ENCODE measurements around the gene HAUS6. TPM values are rescaled to one million over a fixed set of nuclear protein-coding genes. Genes with fewer than 3 reads are reported as not detected.
"Not testable (repeated sequence)": the region's sequence is repeated elsewhere in the genome, so short reads cannot be mapped to it uniquely, and the experiment has no call there.

Gene HAUS6
- total and polyA plus RNA-seq, 7 donors: 2.4 to 10.9 (median 4.5) TPM

DNA sequence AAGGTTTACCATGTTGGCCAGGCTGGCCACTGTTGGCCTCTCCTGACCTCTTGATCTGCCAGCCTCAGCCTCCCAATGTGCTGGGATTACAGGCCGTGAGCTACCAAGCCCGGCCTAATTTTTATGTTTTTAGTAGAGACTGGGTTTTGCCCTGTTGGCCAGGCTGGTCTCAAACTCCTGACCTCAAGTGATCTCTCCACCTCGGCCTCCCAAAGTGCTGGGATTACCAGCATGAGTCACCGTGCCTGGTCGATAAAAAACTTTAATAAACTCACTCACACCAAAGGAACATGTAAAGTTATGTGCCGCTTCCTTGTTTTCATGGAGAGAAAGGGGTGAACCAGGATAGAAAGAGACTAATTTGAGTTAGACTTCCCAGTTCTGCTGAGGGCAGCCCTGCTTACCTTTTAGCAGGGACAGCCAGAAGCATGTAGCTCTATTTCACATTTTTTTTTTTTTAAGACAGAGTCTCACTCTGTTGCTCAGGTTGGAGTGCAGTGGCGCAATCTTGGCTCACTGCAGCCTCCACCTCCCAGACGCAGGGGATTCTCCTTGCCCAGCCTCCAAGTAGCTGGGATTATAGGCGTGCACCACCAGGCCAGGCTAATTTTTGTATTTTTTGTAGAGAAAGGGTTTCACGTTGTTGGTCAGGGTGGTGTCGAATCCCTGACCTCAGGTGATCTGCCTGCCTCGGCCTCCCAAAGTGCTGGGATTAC lies 11.4 kb upstream of the HAUS6 start:
- ATAC-seq (no peak), DNase-seq (no peak)
- H3K27me3 ChIP-seq (ENCODE audit: insufficient read depth in 3 of 3, low read length in 2 of 3): no peaks in the 10 kb centered on the region
- H3K36me3 ChIP-seq (ENCODE audit: insufficient read depth in 1 of 2, low read depth in 1 of 2): peaks cover 7 to 88% of the 10 kb centered on the region in 2 donors
- no peak overlapping the region for H3K4me3 ChIP-seq
- peaks cover 40% of the 10 kb centered on the region for H3K4me1 ChIP-seq
- no peaks in the 10 kb centered on the region for H3K9me3 ChIP-seq
- H3K27ac ChIP-seq: peak overlapping the region; percentile 100
- intact Hi-C loops (cut with DNase I): no loop called here
- TF ChIP-seq, protein P1, sequence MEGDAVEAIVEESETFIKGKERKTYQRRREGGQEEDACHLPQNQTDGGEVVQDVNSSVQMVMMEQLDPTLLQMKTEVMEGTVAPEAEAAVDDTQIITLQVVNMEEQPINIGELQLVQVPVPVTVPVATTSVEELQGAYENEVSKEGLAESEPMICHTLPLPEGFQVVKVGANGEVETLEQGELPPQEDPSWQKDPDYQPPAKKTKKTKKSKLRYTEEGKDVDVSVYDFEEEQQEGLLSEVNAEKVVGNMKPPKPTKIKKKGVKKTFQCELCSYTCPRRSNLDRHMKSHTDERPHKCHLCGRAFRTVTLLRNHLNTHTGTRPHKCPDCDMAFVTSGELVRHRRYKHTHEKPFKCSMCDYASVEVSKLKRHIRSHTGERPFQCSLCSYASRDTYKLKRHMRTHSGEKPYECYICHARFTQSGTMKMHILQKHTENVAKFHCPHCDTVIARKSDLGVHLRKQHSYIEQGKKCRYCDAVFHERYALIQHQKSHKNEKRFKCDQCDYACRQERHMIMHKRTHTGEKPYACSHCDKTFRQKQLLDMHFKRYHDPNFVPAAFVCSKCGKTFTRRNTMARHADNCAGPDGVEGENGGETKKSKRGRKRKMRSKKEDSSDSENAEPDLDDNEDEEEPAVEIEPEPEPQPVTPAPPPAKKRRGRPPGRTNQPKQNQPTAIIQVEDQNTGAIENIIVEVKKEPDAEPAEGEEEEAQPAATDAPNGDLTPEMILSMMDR (IDR thresholded peaks at IDR 0.05): no peak
- WGBS, 3 donors: 79 to 87% (median 83%) methylated on average over 12 of the region's 12 CpGs

DNA sequence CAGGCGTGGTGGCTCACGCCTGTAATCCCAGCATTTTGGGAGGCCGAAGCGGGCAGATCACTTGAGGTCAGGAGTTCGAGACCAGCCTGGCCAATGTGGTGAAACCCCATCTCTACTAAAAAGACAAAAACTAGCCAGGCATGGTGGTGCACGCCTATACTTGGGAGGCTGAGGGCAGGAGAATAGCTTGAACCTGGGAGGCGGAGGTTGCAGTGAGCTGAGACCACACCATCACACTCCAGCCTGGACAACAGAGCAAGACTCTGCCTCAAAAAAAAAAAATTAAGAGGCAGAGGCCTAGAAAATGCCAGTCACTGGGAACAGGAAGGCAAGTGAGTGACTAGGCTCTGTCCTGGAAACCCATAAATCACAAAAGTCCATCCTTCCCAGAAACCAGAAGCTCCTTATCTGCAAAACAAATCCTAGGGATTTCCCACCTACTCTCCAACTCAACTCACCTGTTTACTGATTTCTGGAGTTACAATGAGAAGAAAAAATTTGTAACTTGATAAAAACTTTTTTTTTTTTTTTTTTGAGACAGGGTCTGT lies 10.4 kb upstream of the HAUS6 start:
- Histone ChIP-seq H3K4me1 (peaks cover 30% of the 10 kb centered on the region), H3K36me3 (ENCODE audit: insufficient read depth in 1 of 2, low read depth in 1 of 2) (peaks cover 7 to 88% of the 10 kb centered on the region in 2 donors), H3K27ac (peak overlapping the region; percentile 100)
- intact Hi-C loops (cut with DNase I); H3K27me3 ChIP-seq (ENCODE audit: insufficient read depth in 3 of 3, low read length in 2 of 3); H3K9me3 ChIP-seq; H3K4me3 ChIP-seq; DNase-seq: not testable (repeated sequence)
- 95 to 97% (median 96%) methylated on average over 7 of the region's 7 CpGs for WGBS, 3 donors
- peak in 1 of 4 donors; percentile 4 for ATAC-seq

DNA sequence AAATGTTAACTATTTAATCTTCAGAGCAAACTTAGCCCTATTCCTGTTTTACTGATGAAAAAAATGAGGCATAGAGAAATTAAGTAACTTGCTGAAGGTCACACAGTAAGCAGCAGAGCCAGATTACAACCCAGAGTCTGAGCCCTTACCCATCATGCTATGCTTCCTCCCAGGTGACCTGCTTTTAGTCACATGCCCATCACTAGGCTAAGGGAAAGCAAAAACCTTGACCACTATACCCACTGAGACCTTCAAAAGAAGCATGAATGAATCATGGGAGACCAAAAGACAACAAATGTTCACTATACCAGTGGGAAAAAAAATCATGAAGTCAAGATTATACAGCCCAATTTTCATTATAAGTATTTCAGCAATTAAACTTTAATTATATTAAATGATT lies 5.3 kb upstream of the HAUS6 start:
- peaks cover 0 to 44% of the 10 kb centered on the region in 2 donors for H3K36me3 ChIP-seq (ENCODE audit: insufficient read depth in 1 of 2, low read depth in 1 of 2)
- no peak for DNase-seq

DNA sequence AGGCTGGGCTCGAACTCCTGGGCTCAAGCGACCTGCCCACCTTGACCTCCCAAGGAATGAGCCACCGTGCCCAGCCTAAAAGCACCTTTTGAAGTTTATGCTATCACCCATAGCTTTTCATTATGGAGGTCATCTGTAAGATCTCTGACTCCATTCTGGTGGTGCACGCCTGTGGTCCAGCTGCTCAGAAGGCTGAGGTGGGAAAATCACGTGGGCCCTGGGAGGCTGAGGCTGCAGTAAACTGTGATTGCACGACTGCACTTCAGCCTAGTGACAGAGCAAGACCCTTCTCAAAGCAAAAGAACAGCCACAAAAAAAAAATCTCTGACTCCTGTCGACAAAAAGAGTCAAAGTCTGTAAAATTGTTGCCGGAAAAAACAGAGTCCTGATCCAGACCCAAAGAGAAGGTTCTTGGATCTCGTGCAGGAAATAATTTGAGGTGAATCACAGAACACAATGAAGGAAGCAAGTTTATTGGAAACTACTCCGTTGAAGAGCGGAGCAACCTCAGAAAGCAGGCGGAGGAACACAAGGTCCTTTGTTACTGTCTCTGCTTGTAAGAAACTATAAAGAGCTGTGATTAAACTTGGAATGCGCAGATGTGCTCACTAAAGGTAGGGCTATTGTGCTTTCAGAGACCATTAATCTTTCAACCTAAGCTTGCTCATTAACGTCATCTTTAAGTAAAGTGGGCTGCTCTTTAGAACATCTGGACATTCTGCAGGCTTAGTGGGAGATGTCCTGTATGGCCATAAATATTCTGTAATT lies 2.0 kb upstream of the HAUS6 start:
- no peak for DNase-seq
- Histone ChIP-seq H3K27ac (no peak overlapping the region), H3K4me3 (no peak overlapping the region), H3K36me3 (ENCODE audit: insufficient read depth in 1 of 2, low read depth in 1 of 2) (peaks cover 0 to 20% of the 10 kb centered on the region in 2 donors), H3K27me3 (ENCODE audit: insufficient read depth in 3 of 3, low read length in 2 of 3) (no peaks in the 10 kb centered on the region), H3K4me1 (peaks cover 13% of the 10 kb centered on the region), H3K9me3 (no peaks in the 10 kb centered on the region)
- intact Hi-C loops (cut with DNase I): loop anchor here in 1 of 2 donors (5.0 kb wide), 3 partner anchors 57 to 128 kb away; partner anchors contain the start of genes DENND4C and RRAGA
- no peak for ATAC-seq
- 53 to 61% (median 56%) methylated on average over 14 of the region's 14 CpGs for WGBS, 3 donors
- TF ChIP-seq, protein P1 (IDR thresholded peaks at IDR 0.05): no peak

More for the DNA sequence above, 5.3 kb upstream of the HAUS6 start:
- no peak overlapping the region for H3K4me3 ChIP-seq
- H3K4me1 ChIP-seq: no peaks in the 10 kb centered on the region
- H3K27ac ChIP-seq: peak overlapping the region; percentile 31
- intact Hi-C loops (cut with DNase I): loop anchor here in 1 of 2 donors (5.0 kb wide), 1 partner anchor 64 kb away; no protein-coding TSS in a partner anchor
- TF ChIP-seq, protein P1 (IDR thresholded peaks at IDR 0.05): no peak
- no peaks in the 10 kb centered on the region for H3K27me3 ChIP-seq (ENCODE audit: insufficient read depth in 3 of 3, low read length in 2 of 3)
- H3K9me3 ChIP-seq: no peaks in the 10 kb centered on the region
- ATAC-seq: peak in 3 of 4 donors; percentile 14 to 26 (median 18)

DNA sequence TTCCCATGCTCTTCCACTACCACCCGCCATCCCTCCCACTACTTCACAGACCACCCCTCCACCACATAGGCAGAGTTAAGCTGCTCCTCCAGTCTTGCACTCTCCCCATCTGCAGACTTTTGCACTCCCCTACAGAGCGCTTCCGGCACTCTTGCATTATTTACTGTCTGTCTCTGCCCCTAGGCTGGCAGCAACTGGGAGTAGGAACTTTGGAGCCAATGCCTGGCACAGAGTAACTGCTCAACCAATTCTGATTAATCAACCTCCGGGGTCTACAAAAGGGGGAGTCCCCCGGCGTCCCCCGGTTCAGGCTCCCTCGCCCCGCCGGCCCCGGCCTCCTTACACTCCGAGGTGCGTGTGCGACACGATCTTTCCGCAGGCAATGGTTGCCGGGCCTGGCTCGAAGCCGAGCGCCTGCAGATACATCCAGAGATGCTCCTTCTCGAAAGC lies 498 bp downstream of the HAUS6 start:
- no peaks in the 10 kb centered on the region for H3K9me3 ChIP-seq
- H3K27ac ChIP-seq: peak overlapping the region; percentile 93
- peaks cover 0 to 9% of the 10 kb centered on the region in 2 donors for H3K36me3 ChIP-seq (ENCODE audit: insufficient read depth in 1 of 2, low read depth in 1 of 2)
- peak in 1 of 2 donors; percentile 67 for DNase-seq
- WGBS, 3 donors: 1 to 2% (median 2%) methylated on average over 21 of the region's 21 CpGs
- intact Hi-C loops (cut with DNase I): loop anchor here in 1 of 2 donors (5.0 kb wide), 2 partner anchors 55 to 130 kb away; partner anchors contain the start of genes DENND4C and RRAGA
- no peaks in the 10 kb centered on the region for H3K27me3 ChIP-seq (ENCODE audit: insufficient read depth in 3 of 3, low read length in 2 of 3)
- ATAC-seq: peak; percentile 1 to 10 (median 5)
- peaks cover 13% of the 10 kb centered on the region for H3K4me1 ChIP-seq
- TF ChIP-seq, protein P1 (IDR thresholded peaks at IDR 0.05): no peak
- peak overlapping the region; percentile 88 for H3K4me3 ChIP-seq
